H1 (cell line): ENCODE data around the gene MATN4.

Experiments
- CBX5 ChIP-seq: fragments of 300-800, 300-1000 bp; sonication (generic); IDR thresholded peaks from 2 replicates; pipeline ENCODE4 v1.7.1; 2016; ENCODE audit warnings: antibody characterized with exemption, low read length, low read depth
- CHD1 ChIP-seq: IDR thresholded peaks from 2 replicates; pipeline ENCODE4 v1.6.1; 2012; ENCODE audit warnings: low read depth, low read length, improper control_type of control experiment
- CHD2 ChIP-seq: IDR thresholded peaks from 2 replicates; pipeline ENCODE4 v1.6.1; 2012; ENCODE audit warnings: low read length, improper control_type of control experiment
- HDAC2 ChIP-seq, 2 experiments: fragments of 300-600 bp in 1 of 2; sonication (generic) in 1 of 2; IDR thresholded peaks; 2 replicates each; pipeline ENCODE4 v1.6.1; 2011 to 2012; ENCODE audit warnings: low read depth in 2 of 2, low read length in 2 of 2, mild to moderate bottlenecking in 2 of 2, moderate library complexity in 2 of 2, borderline replicate concordance in 1 of 2, inconsistent platforms in 1 of 2
- MAFK ChIP-seq: IDR thresholded peaks from 2 replicates; pipeline ENCODE4 v1.6.1; 2012; ENCODE audit warnings: low read depth, mild to moderate bottlenecking, improper control_type of control experiment, low read length
- NRF1 ChIP-seq: IDR thresholded peaks from 2 replicates; pipeline ENCODE4 v1.6.1; 2011; ENCODE audit warnings: mild to moderate bottlenecking, low read depth, low read length, improper control_type of control experiment
- TBP ChIP-seq: IDR thresholded peaks from 2 replicates; pipeline ENCODE4 v1.6.1; 2011; ENCODE audit warnings: low read depth, low read length, improper control_type of control experiment
- YY1 ChIP-seq: IDR thresholded peaks from 2 replicates; pipeline ENCODE4 v1.6.1; 2011; ENCODE audit warnings: low read depth, mild to moderate bottlenecking, low read length
- ZNF274 ChIP-seq: IDR thresholded peaks from 2 replicates; pipeline ENCODE4 v1.7.0; 2012; ENCODE audit warnings: low read length, borderline replicate concordance; ENCODE audit errors: extremely low read depth
- TF ChIP-seq, protein P1 (sequence below), 3 experiments: IDR thresholded peaks; 1 replicate in 2 of 3; 2 replicates in 1 of 3; pipeline versions ENCODE4 v1.5.1 to v1.6.1; 2011; ENCODE audit warnings: low read length in 3 of 3, mild to moderate bottlenecking in 3 of 3, inconsistent platforms in 2 of 3, low read depth in 1 of 3, moderate library complexity in 1 of 3; ENCODE audit not compliant: insufficient read depth in 1 of 3; ENCODE audit errors: control extremely low read depth in 1 of 3

DNA sequence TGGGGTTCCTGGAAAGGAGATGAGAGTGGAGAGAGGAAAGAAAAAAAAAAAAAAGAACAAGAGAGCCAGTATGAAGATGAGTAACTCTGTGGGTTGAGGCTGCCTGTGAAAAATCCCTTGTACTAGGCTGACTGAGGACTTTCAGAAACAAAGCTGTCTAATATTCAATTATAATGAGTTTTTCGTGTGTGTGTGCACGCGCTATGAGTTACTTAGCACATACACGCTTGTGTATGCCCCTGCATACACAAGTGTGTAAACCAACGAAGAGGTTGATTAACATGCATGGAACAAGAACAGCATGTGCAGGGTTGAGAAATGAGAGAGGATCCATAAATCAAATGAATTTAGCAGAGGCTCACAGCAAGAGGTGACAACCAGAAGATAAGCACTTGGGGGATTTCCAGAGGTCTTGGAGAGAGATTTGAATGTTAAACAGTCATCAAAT, 6.3 kb downstream of the MATN4 start:
- no peak for TF ChIP-seq MAFK
- TF ChIP-seq, protein P1, sequence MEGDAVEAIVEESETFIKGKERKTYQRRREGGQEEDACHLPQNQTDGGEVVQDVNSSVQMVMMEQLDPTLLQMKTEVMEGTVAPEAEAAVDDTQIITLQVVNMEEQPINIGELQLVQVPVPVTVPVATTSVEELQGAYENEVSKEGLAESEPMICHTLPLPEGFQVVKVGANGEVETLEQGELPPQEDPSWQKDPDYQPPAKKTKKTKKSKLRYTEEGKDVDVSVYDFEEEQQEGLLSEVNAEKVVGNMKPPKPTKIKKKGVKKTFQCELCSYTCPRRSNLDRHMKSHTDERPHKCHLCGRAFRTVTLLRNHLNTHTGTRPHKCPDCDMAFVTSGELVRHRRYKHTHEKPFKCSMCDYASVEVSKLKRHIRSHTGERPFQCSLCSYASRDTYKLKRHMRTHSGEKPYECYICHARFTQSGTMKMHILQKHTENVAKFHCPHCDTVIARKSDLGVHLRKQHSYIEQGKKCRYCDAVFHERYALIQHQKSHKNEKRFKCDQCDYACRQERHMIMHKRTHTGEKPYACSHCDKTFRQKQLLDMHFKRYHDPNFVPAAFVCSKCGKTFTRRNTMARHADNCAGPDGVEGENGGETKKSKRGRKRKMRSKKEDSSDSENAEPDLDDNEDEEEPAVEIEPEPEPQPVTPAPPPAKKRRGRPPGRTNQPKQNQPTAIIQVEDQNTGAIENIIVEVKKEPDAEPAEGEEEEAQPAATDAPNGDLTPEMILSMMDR (IDR thresholded peaks at IDR 0.05; ENCODE audit: control extremely low read depth in 1 of 3, insufficient read depth in 1 of 3, low read depth in 1 of 3, low read length in 3 of 3), result no peak
- TF ChIP-seq ZNF274, result no peak
- TF ChIP-seq CHD2, result no peak
- TF ChIP-seq NRF1, result no peak
- TF ChIP-seq CBX5, result no peak
- TF ChIP-seq TBP, result no peak
- no peak for TF ChIP-seq CHD1
- TF ChIP-seq HDAC2 (IDR thresholded peaks at IDR 0.05; ENCODE audit: borderline replicate concordance in 1 of 2, low read depth in 2 of 2, low read length in 2 of 2), result no peak
- no peak for TF ChIP-seq YY1
